Fibroblast of lung (primary cell): ENCODE results near the gene TERC. TPM values are rescaled to one million over a fixed set of nuclear protein-coding genes. Genes with fewer than 3 reads are reported as not detected.

Source experiments
- DNase-seq, 2 donors: peaks; one replicate each; pipeline versions ENCODE4 v3.0.0 to v3.0.0-alpha.2; 2010; ENCODE audit warnings: low read depth in 2 of 2
- H2AFZ ChIP-seq: 2 replicates; pipeline ENCODE4 v1.5.1; 2012; ENCODE audit warnings: low read length, control low read depth, inconsistent platforms
- H3K27ac ChIP-seq: 2 replicates; pipeline ENCODE4 v1.5.1; 2011; ENCODE audit warnings: low read length, control low read depth; ENCODE audit not compliant: insufficient read depth
- H3K27me3 ChIP-seq: 2 replicates; pipeline ENCODE4 v1.5.1; 2011; ENCODE audit warnings: mild to moderate bottlenecking, low read length; ENCODE audit not compliant: control insufficient read depth, insufficient read depth
- H3K36me3 ChIP-seq: 2 replicates; pipeline ENCODE4 v1.5.1; 2011; ENCODE audit warnings: low read length; ENCODE audit not compliant: control insufficient read depth, insufficient read depth
- H3K4me1 ChIP-seq: 2 replicates; pipeline ENCODE4 v1.5.1; 2011; ENCODE audit warnings: low read length; ENCODE audit not compliant: control insufficient read depth, insufficient read depth; ENCODE audit errors: extremely low read depth
- H3K4me2 ChIP-seq: 2 replicates; pipeline ENCODE4 v1.5.1; 2011; ENCODE audit warnings: low read length, control low read depth; ENCODE audit not compliant: insufficient read depth; ENCODE audit errors: extremely low read depth
- H3K4me3 ChIP-seq, 4 experiments: fragments of 200-600 bp in 1 of 4; sonication (generic) in 1 of 4; replicated peaks in 1 of 4; 2 replicates each; pipeline ENCODE4 v1.5.1; 2011 to 2016; ENCODE audit warnings: low read length in 4 of 4, low read depth in 3 of 4, mild to moderate bottlenecking in 3 of 4, control low read depth in 2 of 4, inconsistent platforms in 1 of 4, mixed read lengths in 1 of 4; ENCODE audit not compliant: insufficient read depth in 1 of 4; ENCODE audit errors: control extremely low read depth in 1 of 4
- H3K79me2 ChIP-seq: 2 replicates; pipeline ENCODE4 v1.5.1; 2012; ENCODE audit warnings: mild to moderate bottlenecking, low read length, inconsistent platforms; ENCODE audit not compliant: control insufficient read depth, insufficient read depth
- H3K9ac ChIP-seq: 2 replicates; pipeline ENCODE4 v1.5.1; 2011; ENCODE audit warnings: mild to moderate bottlenecking, low read length, control low read depth; ENCODE audit not compliant: insufficient read depth
- H3K9me3 ChIP-seq: 2 replicates; pipeline ENCODE4 v1.5.1; 2012; ENCODE audit warnings: low read depth, low read length; ENCODE audit not compliant: control insufficient read depth, insufficient read depth
- H4K20me1 ChIP-seq: 2 replicates; pipeline ENCODE4 v1.5.1; 2011; ENCODE audit warnings: low read length; ENCODE audit not compliant: control insufficient read depth, insufficient read depth; ENCODE audit errors: extremely low read depth
- EZH2 ChIP-seq: IDR thresholded peaks from 2 replicates; pipeline ENCODE4 v1.5.1; 2012; ENCODE audit warnings: low read length, control low read depth, mild to moderate bottlenecking; ENCODE audit errors: missing control alignments
- polyA plus RNA-seq, 2 donors: library from polyadenylated mRNA; depleted of rRNA in 1 of 2; stranded (reverse) in 1 of 2; unstranded in 1 of 2; fragments of >200 nt; gene quantifications; 2 replicates each; pipeline ENCODE4 v1.2.1, GENCODE V29; 2011 to 2012; ENCODE audit warnings: missing spikeins in 1 of 2
- total RNA-seq: library from RNA; depleted of rRNA; stranded (reverse); fragments of >200 nt; gene quantifications from 2 replicates; pipeline ENCODE4 v1.2.1, GENCODE V29; 2014
- TF ChIP-seq, protein P1 (sequence below), 2 donors: IDR thresholded peaks in 1 of 2; conservative IDR thresholded peaks in 1 of 2; 1 replicate in 1 of 2; 2 replicates in 1 of 2; pipeline ENCODE4 v1.5.1; 2011 to 2012; ENCODE audit warnings: low read length in 2 of 2, control low read depth in 1 of 2, inconsistent platforms in 1 of 2, low read depth in 1 of 2, mild to moderate bottlenecking in 1 of 2

TERC gene
- total and polyA plus RNA-seq, 2 donors (not counting 1 experiment from before 2014, with no cell fraction given): 0.39 to 457 TPM

DNA sequence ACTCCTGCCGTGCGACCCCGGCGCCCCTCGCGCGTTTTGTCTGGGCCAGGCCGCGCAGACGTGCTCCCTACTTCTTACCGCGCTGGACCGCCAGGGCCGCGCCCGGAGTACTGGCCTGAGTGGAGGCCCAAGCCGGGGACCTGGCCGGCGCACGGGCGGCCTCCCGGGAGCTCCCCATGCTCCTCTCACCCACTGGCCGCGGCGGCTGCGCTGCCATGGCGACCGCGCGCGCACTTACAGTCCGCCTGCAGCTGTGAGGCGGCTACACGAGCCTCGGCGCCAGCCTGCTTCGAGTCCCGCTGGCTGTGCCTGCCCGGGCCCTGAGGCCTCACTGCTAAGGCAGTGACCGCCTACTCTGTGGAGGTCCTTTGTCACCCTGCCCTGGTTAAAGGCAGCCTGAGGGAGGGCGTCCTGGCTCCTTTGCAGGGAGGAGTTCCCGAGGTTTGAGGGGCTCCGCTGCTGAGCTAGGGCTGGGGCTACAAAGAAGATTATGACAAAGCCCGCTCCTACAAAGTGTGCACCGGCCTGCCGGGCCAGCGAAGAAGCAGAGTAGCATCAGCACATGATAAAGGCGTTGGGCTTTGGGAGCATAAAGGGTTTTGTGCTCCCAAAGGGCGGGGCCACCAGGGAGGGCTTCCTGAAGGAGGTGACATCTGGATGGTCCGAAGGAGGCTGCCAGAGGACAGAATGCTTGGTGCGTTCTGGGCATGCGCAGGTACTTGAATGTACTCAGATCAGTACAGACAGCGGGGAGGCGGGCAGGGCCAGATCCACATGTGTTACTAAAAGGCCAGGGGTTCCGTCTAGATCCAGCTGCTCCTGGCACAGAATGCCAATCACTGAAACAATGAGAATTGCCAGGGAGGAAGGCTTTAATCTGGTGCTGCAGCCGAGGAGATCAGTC, 47.7 kb upstream of the TERC start, which contains the start of the genes LRRC34 and LRRIQ4:
TSS of gene LRRC34 (minus strand) at position 573 of the 904 bp plus-strand sequence. CDS start at position 217, 356 bp downstream.
TSS of gene LRRIQ4 (plus strand) at position 539 of the 904 bp plus-strand sequence. CDS start 9,052 bp downstream, outside the sequence.
- H3K4me1 ChIP-seq: peaks cover 5% of the 10 kb centered on the region
- DNase-seq: peak; percentile 79 to 81
- peak within 1 kb of the TSS; percentile 98 for H3K4me2 ChIP-seq
- no peaks in the 10 kb centered on the region for H3K27me3 ChIP-seq
- H3K36me3 ChIP-seq: no peaks in the 10 kb centered on the region
- peak within 1 kb of the TSS; percentile 68 for H3K9ac ChIP-seq
- peak within 1 kb of the TSS; percentile 68 for H3K27ac ChIP-seq
- H3K4me3 ChIP-seq: peak within 1 kb of the TSS; percentile 33 to 60 (median 48)
- TF ChIP-seq, protein P1, sequence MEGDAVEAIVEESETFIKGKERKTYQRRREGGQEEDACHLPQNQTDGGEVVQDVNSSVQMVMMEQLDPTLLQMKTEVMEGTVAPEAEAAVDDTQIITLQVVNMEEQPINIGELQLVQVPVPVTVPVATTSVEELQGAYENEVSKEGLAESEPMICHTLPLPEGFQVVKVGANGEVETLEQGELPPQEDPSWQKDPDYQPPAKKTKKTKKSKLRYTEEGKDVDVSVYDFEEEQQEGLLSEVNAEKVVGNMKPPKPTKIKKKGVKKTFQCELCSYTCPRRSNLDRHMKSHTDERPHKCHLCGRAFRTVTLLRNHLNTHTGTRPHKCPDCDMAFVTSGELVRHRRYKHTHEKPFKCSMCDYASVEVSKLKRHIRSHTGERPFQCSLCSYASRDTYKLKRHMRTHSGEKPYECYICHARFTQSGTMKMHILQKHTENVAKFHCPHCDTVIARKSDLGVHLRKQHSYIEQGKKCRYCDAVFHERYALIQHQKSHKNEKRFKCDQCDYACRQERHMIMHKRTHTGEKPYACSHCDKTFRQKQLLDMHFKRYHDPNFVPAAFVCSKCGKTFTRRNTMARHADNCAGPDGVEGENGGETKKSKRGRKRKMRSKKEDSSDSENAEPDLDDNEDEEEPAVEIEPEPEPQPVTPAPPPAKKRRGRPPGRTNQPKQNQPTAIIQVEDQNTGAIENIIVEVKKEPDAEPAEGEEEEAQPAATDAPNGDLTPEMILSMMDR (conservative IDR thresholded peaks at IDR 0.05 in 1 of 2, IDR thresholded peaks at IDR 0.05 in 1 of 2; ENCODE audit: low read depth in 1 of 2, low read length in 2 of 2): no peak
- no peak for TF ChIP-seq EZH2
- H2AFZ ChIP-seq: peak within 1 kb of the TSS; percentile 75
- H3K9me3 ChIP-seq: no peaks in the 10 kb centered on the region
- no peaks in the 10 kb centered on the region for H4K20me1 ChIP-seq
- no peaks in the 10 kb centered on the region for H3K79me2 ChIP-seq

DNA sequence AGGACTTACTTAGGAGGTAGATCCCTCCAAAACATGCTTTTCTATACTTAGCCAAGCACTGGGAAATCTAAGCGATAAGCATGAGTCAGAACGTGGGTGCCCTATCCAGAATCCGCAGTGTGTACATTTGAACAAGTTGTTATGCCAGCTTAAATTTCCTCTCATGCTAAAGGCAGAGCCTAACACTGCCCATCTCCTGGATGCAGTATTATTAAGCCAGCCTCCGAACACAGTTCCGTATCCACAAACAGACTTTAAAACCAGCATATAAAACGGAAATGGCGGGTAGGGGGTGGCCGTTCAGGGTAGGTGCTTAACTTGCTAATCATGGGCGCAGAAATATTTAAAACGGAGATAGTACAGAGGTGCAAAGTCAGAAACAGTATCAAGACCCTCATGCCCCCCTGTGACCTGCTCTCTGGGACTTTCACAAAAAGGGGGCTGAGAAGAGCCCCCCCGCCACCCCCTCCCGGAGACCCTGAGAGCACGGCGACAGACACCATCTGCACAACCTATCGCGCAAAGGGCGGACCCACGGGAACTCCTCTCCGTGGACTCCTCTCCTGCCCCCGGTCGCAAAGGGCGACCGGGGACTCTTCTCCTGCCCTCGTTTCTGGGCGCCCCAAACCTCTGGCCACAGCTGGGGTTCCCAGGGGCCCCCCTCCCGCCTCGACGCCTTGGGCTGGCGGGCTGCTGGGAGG, 46.9 kb upstream of the TERC start:
- Histone ChIP-seq H3K27me3 (no peaks in the 10 kb centered on the region), H4K20me1 (no peaks in the 10 kb centered on the region), H3K4me1 (peaks cover 5% of the 10 kb centered on the region), H3K4me3 (peak overlapping the region; percentile 33 to 60 (median 47)), H3K9me3 (no peaks in the 10 kb centered on the region), H2AFZ (peak overlapping the region; percentile 75), H3K9ac (peak overlapping the region; percentile 68), H3K4me2 (peak overlapping the region; percentile 98), H3K36me3 (no peaks in the 10 kb centered on the region), H3K79me2 (no peaks in the 10 kb centered on the region), H3K27ac (peak overlapping the region; percentile 68)
- DNase-seq: peak; percentile 76 to 82
- TF ChIP-seq EZH2: no peak
- TF ChIP-seq, protein P1 (conservative IDR thresholded peaks at IDR 0.05 in 1 of 2, IDR thresholded peaks at IDR 0.05 in 1 of 2; ENCODE audit: low read depth in 1 of 2, low read length in 2 of 2): no peak
